Measurements from ENCODE around the gene DUSP10. TPM values are rescaled to one million over a fixed set of nuclear protein-coding genes. Genes with fewer than 3 reads are reported as not detected.

Gene DUSP10
- total RNA-seq, 1 experiment from 2014 or later: 1.6 TPM

GRCh38 chr1:221708076-221708571 lies 33.8 kb downstream of the DUSP10 start (continued):
- TF ChIP-seq IRF1 (CRISPR knock-in tag; IDR thresholded peaks at IDR 0.05) (no peak), FOXK1 (CRISPR knock-in tag; IDR thresholded peaks at IDR 0.05) (no peak), ZNF263 (CRISPR knock-in tag; IDR thresholded peaks at IDR 0.05; ENCODE audit: low read depth) (no peak)

- Mint-ChIP-seq H3K27me3 (ENCODE audit: low read depth) (no peaks in the 10 kb centered on the region), H3K36me3 (peaks cover 3% of the 10 kb centered on the region; the same call in 1 of the 2 replicates), H3K9me3 (no peaks in the 10 kb centered on the region), H3K4me3 (no peak overlapping the region), H3K27ac (no peak overlapping the region), H3K4me1 (peaks cover 7% of the 10 kb centered on the region)
- TF ChIP-seq FOXJ3 (CRISPR knock-in tag; IDR thresholded peaks at IDR 0.05; ENCODE audit: borderline replicate concordance): no peak
- no peak for TF ChIP-seq NFE2L1 (CRISPR knock-in tag; IDR thresholded peaks at IDR 0.05)
- no peak for TF ChIP-seq ZBTB43 (CRISPR knock-in tag; IDR thresholded peaks at IDR 0.05)
- no peak for TF ChIP-seq ZMAT4 (CRISPR knock-in tag; IDR thresholded peaks at IDR 0.05)
- DNase-seq (ENCODE audit: low spot score) (no peak), ATAC-seq (no peak)
- POLR2A ChIA-PET: no interaction called here
- CTCF ChIA-PET: no interaction called here
These were observed 34.9 kb downstream of the DUSP10 start for GRCh38 chr1:221706876-221707582.

- Mint-ChIP-seq H3K36me3 (peaks cover 3% of the 10 kb centered on the region; the same call in 1 of the 2 replicates), H3K27me3 (ENCODE audit: low read depth) (no peaks in the 10 kb centered on the region), H3K27ac (no peak overlapping the region), H3K9me3 (no peaks in the 10 kb centered on the region), H3K4me1 (peaks cover 7% of the 10 kb centered on the region), H3K4me3 (no peak overlapping the region)
- ChIA-PET POLR2A (no interaction called here), CTCF (no interaction called here)
- TF ChIP-seq ESRRA (CRISPR knock-in tag; IDR thresholded peaks at IDR 0.05; ENCODE audit: borderline replicate concordance) (no peak), E2F1 (CRISPR knock-in tag; IDR thresholded peaks at IDR 0.05) (no peak), HMGA2 (CRISPR knock-in tag; IDR thresholded peaks at IDR 0.05) (no peak), ATF1 (CRISPR knock-in tag; IDR thresholded peaks at IDR 0.05) (no peak), USF1 (CRISPR knock-in tag; IDR thresholded peaks at IDR 0.05) (no peak), GRHL2 (CRISPR knock-in tag; IDR thresholded peaks at IDR 0.05; ENCODE audit: insufficient replicate concordance, severe bottlenecking) (no peak), STAT6 (CRISPR knock-in tag; conservative IDR thresholded peaks at IDR 0.05; ENCODE audit: low read depth) (no peak), TEAD4 (CRISPR knock-in tag; IDR thresholded peaks at IDR 0.05) (no peak)
- ATAC-seq (no peak), DNase-seq (ENCODE audit: low spot score) (no peak)
These were observed 35.7 kb downstream of the DUSP10 start for GRCh38 chr1:221706191-221706590.
